ENCODE data around the gene MCL1.

Gene MCL1

GRCh38 chr1:150535511-150536287 lies 43.7 kb downstream of the MCL1 start:
- no peak for DNase-seq

- DNase-seq, result no peak
These were observed 45.4 kb downstream of the MCL1 start for GRCh38 chr1:150534002-150534401.

- no peak for DNase-seq
These were observed 46.5 kb downstream of the MCL1 start for GRCh38 chr1:150532860-150533259.

GRCh38 chr1:150530491-150531159 lies 48.8 kb downstream of the MCL1 start:
- no peak for DNase-seq

GRCh38 chr1:150529017-150529416 lies 50.4 kb downstream of the MCL1 start:
- no peak for DNase-seq

- no peak for DNase-seq
These were observed 51.2 kb downstream of the MCL1 start for GRCh38 chr1:150528196-150528595.

- DNase-seq, result no peak
These were observed 54.1 kb downstream of the MCL1 start for GRCh38 chr1:150525348-150525747.

All from NCI-H1417 treated with DMSO at 0.1 percent for 48 hours (cell line).